GM18519 (cell line): ENCODE results near the gene CYS1.

Experiments
- ATAC-seq: cut with Tn5 transposase; IDR thresholded peaks from one replicate; pipeline ENCODE4 v1.9.1; 2021; ENCODE audit warnings: mild to moderate bottlenecking, moderate library complexity; ENCODE audit not compliant: unreplicated experiment, low FRiP score

Gene CYS1

GRCh38 chr2:10052216-10052615 lies 28.0 kb downstream of the CYS1 start:
- no peak for ATAC-seq

GRCh38 chr2:10048501-10049171 lies 31.6 kb downstream of the CYS1 start:
- no peak for ATAC-seq

GRCh38 chr2:10047616-10048500 lies 32.4 kb downstream of the CYS1 start:
- no peak for ATAC-seq

- ATAC-seq, result no peak
These were observed 33.3 kb downstream of the CYS1 start for GRCh38 chr2:10046931-10047330.

- ATAC-seq, result no peak
These were observed 34.5 kb downstream of the CYS1 start for GRCh38 chr2:10045561-10046355.

GRCh38 chr2:10043906-10044601 lies 36.2 kb downstream of the CYS1 start:
- no peak for ATAC-seq

GRCh38 chr2:10043256-10043905 lies 36.8 kb downstream of the CYS1 start, which contains the start of gene KLF11:
KLF11 (plus strand) TSS chr2:10043550; CDS start chr2:10043717, 167 bp downstream.
- peak; percentile 60 for ATAC-seq

GRCh38 chr2:10042301-10043161 lies 37.7 kb downstream of the CYS1 start:
- ATAC-seq, result no peak

GRCh38 chr2:10041711-10042110 lies 38.5 kb downstream of the CYS1 start:
- ATAC-seq, result no peak

GRCh38 chr2:10039658-10040410 lies 40.4 kb downstream of the CYS1 start:
- ATAC-seq, result no peak

- ATAC-seq, result no peak
These were observed 41.5 kb downstream of the CYS1 start for GRCh38 chr2:10038716-10039115.

GRCh38 chr2:10038123-10038522 lies 42.1 kb downstream of the CYS1 start:
- ATAC-seq, result no peak

GRCh38 chr2:10036095-10036884 lies 43.9 kb downstream of the CYS1 start:
- no peak for ATAC-seq

GRCh38 chr2:10035633-10036032 lies 44.6 kb downstream of the CYS1 start:
- no peak for ATAC-seq

GRCh38 chr2:10035053-10035422 lies 45.2 kb downstream of the CYS1 start:
- no peak for ATAC-seq

- no peak for ATAC-seq
These were observed 45.7 kb downstream of the CYS1 start for GRCh38 chr2:10034333-10035052.
